NB4 (cell line): ENCODE measurements around the gene PIK3AP1.

Experiments used
- DNase-seq: peaks from one replicate; pipeline ENCODE4 v3.0.0; 2010; ENCODE audit warnings: low read depth
- H3K4me3 ChIP-seq: one replicate; pipeline ENCODE4 v1.5.1; 2011; ENCODE audit warnings: mild to moderate bottlenecking, low read depth, low read length, moderate library complexity
- MYC ChIP-seq: IDR thresholded peaks from 2 replicates; pipeline ENCODE4 v1.6.1; 2011; ENCODE audit warnings: low read depth, low read length
- POLR2A ChIP-seq: IDR thresholded peaks from 2 replicates; pipeline ENCODE4 v1.6.1; 2011; ENCODE audit warnings: mild to moderate bottlenecking; ENCODE audit not compliant: insufficient read length; ENCODE audit errors: extremely low read depth
- TF ChIP-seq, protein P1 (sequence below): IDR thresholded peaks from 2 replicates; pipeline ENCODE4 v1.6.1; 2011; ENCODE audit warnings: low read depth, low read length
- TF ChIP-seq, protein P2 (sequence below): IDR thresholded peaks from one replicate; pipeline ENCODE4 v1.5.1; 2012; ENCODE audit warnings: low read depth, low read length

The PIK3AP1 gene

DNA sequence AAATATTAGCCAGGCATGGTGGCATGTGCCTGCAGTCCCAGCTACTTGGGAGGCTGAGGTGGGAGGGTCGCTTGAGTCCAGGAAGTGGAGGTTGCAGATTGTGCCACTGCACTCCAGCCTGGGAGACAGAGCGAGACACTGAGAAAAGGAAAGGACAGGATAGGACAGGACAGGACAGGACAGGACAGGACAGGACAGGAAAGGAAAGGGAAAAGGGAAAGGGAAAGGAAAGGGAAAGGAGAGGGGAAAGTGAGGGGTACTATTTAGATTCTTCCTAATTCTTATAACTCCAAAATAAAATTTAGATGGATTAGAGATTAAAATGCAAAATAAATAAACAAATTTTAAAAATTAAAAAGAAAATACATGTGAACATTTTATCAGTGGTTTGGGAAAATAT lies 58.7 kb downstream of the PIK3AP1 start:
- DNase-seq: no peak
- TF ChIP-seq POLR2A: no peak
- no peak for TF ChIP-seq MYC
- TF ChIP-seq, protein P1, sequence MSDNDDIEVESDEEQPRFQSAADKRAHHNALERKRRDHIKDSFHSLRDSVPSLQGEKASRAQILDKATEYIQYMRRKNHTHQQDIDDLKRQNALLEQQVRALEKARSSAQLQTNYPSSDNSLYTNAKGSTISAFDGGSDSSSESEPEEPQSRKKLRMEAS: no peak
- TF ChIP-seq, protein P2, sequence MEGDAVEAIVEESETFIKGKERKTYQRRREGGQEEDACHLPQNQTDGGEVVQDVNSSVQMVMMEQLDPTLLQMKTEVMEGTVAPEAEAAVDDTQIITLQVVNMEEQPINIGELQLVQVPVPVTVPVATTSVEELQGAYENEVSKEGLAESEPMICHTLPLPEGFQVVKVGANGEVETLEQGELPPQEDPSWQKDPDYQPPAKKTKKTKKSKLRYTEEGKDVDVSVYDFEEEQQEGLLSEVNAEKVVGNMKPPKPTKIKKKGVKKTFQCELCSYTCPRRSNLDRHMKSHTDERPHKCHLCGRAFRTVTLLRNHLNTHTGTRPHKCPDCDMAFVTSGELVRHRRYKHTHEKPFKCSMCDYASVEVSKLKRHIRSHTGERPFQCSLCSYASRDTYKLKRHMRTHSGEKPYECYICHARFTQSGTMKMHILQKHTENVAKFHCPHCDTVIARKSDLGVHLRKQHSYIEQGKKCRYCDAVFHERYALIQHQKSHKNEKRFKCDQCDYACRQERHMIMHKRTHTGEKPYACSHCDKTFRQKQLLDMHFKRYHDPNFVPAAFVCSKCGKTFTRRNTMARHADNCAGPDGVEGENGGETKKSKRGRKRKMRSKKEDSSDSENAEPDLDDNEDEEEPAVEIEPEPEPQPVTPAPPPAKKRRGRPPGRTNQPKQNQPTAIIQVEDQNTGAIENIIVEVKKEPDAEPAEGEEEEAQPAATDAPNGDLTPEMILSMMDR: no peak
- H3K4me3 ChIP-seq: no peak overlapping the region

DNA sequence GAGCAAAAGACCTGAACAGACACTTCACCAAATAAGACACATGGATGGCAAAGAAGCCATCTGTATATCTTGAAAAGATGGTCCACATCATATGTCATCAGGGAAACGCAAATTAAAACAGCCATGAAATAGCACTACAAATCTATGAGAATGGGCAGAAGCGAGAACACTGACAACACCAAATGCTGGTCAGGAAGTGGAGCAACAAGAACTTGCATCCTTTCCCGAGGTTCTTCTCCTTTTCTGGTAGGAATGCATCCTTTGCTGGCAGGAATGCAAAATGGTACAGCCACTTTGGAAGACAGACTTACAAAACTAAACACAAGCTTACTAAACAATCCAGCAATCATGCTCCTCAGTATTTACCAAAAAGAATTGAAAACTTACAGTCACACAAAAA lies 60.0 kb downstream of the PIK3AP1 start:
- TF ChIP-seq MYC (no peak), POLR2A (no peak)
- TF ChIP-seq, protein P2: no peak
- TF ChIP-seq, protein P1: no peak
- DNase-seq: peak; percentile 51
- no peak overlapping the region for H3K4me3 ChIP-seq

DNA sequence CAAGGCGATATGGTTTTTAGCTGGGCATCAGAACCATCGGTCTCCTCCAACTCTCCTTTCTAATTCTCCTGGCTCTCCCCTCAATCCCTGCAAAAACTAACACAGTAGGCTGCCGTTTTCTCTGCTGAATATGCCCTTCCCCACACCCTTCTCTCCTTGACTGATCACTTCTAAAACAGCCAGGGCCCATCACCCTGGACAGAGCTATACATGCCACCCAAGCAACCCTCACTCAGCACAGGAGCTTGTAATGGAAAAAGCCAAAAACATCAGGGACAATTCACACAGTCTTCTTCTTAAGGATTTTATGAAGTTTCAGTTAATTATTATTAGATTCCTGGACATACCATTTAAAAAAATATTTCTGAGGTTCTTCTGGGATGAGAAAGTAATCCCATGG lies 61.5 kb downstream of the PIK3AP1 start:
- TF ChIP-seq, protein P1: no peak
- TF ChIP-seq POLR2A (no peak), MYC (no peak)
- TF ChIP-seq, protein P2: no peak
- H3K4me3 ChIP-seq: no peak overlapping the region
- DNase-seq: no peak

DNA sequence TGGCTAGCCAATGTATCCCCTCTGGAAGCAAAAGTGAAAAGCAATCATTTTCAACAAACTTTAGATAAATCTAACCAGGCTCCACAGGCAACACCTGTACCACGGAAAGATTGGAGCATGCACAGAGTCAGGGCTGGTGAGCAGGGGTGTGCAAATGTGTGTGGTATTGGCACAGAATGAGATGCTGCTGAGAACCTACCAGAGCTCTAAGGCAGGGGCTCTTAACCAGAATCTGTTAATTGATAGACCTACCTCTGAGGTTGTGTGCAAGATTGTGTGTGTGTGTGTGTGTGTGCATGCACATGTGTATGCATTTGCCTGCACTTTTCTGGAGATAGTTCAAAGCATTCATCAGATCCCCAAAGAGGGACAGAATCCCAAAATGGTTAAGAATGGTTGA lies 62.9 kb downstream of the PIK3AP1 start:
- DNase-seq: no peak
- TF ChIP-seq, protein P2: no peak
- TF ChIP-seq MYC (no peak), POLR2A (no peak)
- TF ChIP-seq, protein P1: no peak
- peak overlapping the region; percentile 27 for H3K4me3 ChIP-seq

DNA sequence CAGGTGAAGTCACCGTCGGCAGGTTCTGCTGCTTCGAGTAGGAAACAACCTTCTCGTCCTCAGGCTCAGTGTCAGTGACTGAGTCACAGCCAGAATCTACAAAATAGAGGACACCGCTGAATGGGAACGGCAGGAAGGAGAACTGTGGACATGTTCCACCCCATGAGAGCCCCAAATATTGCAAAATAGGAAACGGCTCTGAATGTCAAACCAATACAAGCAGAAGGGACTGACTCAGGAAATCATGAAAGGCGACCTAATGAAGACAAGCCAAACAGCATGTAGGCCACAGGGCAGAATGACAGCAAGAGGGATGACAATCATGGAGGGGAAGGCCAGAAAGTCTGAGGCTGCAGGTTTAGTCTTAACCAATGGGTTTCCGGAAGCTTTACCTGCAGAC lies 63.5 kb downstream of the PIK3AP1 start:
- peak; percentile 98 for DNase-seq
- TF ChIP-seq, protein P1: peak; percentile 42; the same call in 1 of the 2 replicates
- no peak for TF ChIP-seq POLR2A
- TF ChIP-seq MYC: no peak
- peak overlapping the region; percentile 52 for H3K4me3 ChIP-seq

DNA sequence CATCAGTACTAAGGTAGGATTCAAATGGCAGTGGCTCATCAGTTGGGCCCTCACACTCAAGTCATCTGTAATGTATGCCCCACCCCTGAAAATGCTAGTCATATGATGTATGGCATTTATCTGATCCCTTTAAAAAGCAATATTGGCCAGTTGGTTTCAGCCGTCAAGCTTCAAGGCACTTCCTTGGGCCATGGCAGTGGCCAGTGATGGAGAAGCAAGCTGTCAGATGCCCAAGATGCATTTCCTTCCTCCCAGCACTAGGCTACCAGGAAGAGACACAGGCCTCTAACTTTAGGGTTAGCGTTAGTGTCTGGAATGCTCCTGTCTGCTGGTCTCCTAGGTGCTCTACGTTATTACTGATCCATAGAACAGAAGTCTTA lies 64.1 kb downstream of the PIK3AP1 start:
- DNase-seq: peak; percentile 51
- TF ChIP-seq, protein P2: no peak
- TF ChIP-seq POLR2A (no peak), MYC (no peak)
- TF ChIP-seq, protein P1: no peak
- H3K4me3 ChIP-seq: peak overlapping the region; percentile 52
